Activated CD4-positive, alpha-beta T cell treated with anti-CD3 and anti-CD28 coated beads, Interleukin-2, Interleukin-6, amounts not matched to agents 100 ng/mL and 50 ng/mL, durations not matched to agents 16 hours and 8 hours (primary cell): Measurements from ENCODE around the gene PHTF1.

Experiments used
- DNase-seq: peaks from one replicate; pipeline ENCODE4 v3.0.0-alpha.2; 2020

The PHTF1 gene

GRCh38 chr1:113662101-113662500 lies 97.2 kb downstream of the PHTF1 start:
- DNase-seq = no peak

GRCh38 chr1:113660088-113660487 lies 99.2 kb downstream of the PHTF1 start:
- no peak for DNase-seq

- no peak for DNase-seq
Observed at GRCh38 chr1:113659556-113659955, 99.7 kb downstream of the PHTF1 start.

GRCh38 chr1:113659035-113659434 lies 100.3 kb downstream of the PHTF1 start:
- no peak for DNase-seq

- DNase-seq = no peak
Observed at GRCh38 chr1:113657556-113658063, 101.7 kb downstream of the PHTF1 start.

GRCh38 chr1:113657126-113657525 lies 102.2 kb downstream of the PHTF1 start:
- DNase-seq = no peak

- no peak for DNase-seq
Observed at GRCh38 chr1:113654883-113655282, 104.4 kb downstream of the PHTF1 start.

GRCh38 chr1:113653741-113654140 lies 105.5 kb downstream of the PHTF1 start:
- no peak for DNase-seq

- DNase-seq = no peak
Observed at GRCh38 chr1:113652771-113653170, 106.5 kb downstream of the PHTF1 start.

GRCh38 chr1:113648478-113648877 lies 110.8 kb downstream of the PHTF1 start:
- DNase-seq = no peak

GRCh38 chr1:113647164-113647563 lies 112.1 kb downstream of the PHTF1 start:
- DNase-seq = no peak
